GM18511 (cell line): ENCODE data around the gene PLCG2.
"Not testable (repeated sequence)": the region's sequence is repeated elsewhere in the genome, so short reads cannot be mapped to it uniquely, and the experiment has no call there.

Experiments
- ATAC-seq: cut with Tn5 transposase; IDR thresholded peaks from one replicate; pipeline ENCODE4 v1.9.1; 2021; ENCODE audit warnings: mild to moderate bottlenecking, moderate library complexity; ENCODE audit not compliant: unreplicated experiment

Gene PLCG2

GRCh38 chr16:81873843-81874752 lies 95.0 kb downstream of the PLCG2 start:
- ATAC-seq: peak; percentile 75

GRCh38 chr16:81875461-81875860 lies 96.4 kb downstream of the PLCG2 start:
- no peak for ATAC-seq

GRCh38 chr16:81876273-81876900 lies 97.3 kb downstream of the PLCG2 start:
- no peak for ATAC-seq

GRCh38 chr16:81877490-81877889 lies 98.4 kb downstream of the PLCG2 start:
- ATAC-seq: not testable (repeated sequence)

- ATAC-seq: no peak
Measured at GRCh38 chr16:81878529-81878928, 99.4 kb downstream of the PLCG2 start.

- no peak for ATAC-seq
Measured at GRCh38 chr16:81879625-81880024, 100.5 kb downstream of the PLCG2 start.

GRCh38 chr16:81880816-81881215 lies 101.7 kb downstream of the PLCG2 start:
- no peak for ATAC-seq

GRCh38 chr16:81881228-81881627 lies 102.1 kb downstream of the PLCG2 start:
- no peak for ATAC-seq

- no peak for ATAC-seq
Measured at GRCh38 chr16:81882559-81882958, 103.5 kb downstream of the PLCG2 start.

GRCh38 chr16:81883235-81883634 lies 104.1 kb downstream of the PLCG2 start:
- no peak for ATAC-seq

GRCh38 chr16:81885976-81886586 lies 107.0 kb downstream of the PLCG2 start:
- no peak for ATAC-seq

- no peak for ATAC-seq
Measured at GRCh38 chr16:81888520-81889394, 109.7 kb downstream of the PLCG2 start.

GRCh38 chr16:81891736-81892364 lies 112.8 kb downstream of the PLCG2 start:
- no peak for ATAC-seq

- no peak for ATAC-seq
Measured at GRCh38 chr16:81894592-81894991, 115.5 kb downstream of the PLCG2 start.

- ATAC-seq: no peak
Measured at GRCh38 chr16:81896902-81897301, 117.8 kb downstream of the PLCG2 start.

- ATAC-seq: no peak
Measured at GRCh38 chr16:81899601-81900000, 120.5 kb downstream of the PLCG2 start.

- no peak for ATAC-seq
Measured at GRCh38 chr16:81900014-81900413, 120.9 kb downstream of the PLCG2 start.

GRCh38 chr16:81900456-81900855 lies 121.4 kb downstream of the PLCG2 start:
- ATAC-seq: no peak

GRCh38 chr16:81901484-81901883 lies 122.4 kb downstream of the PLCG2 start:
- ATAC-seq: no peak

- no peak for ATAC-seq
Measured at GRCh38 chr16:81902025-81902424, 122.9 kb downstream of the PLCG2 start.
